ENCODE results near the gene ATP10D. TPM values are rescaled to one million over a fixed set of nuclear protein-coding genes. Genes with fewer than 3 reads are reported as not detected.

Gene ATP10D
- total RNA-seq, 2 donors from 2014 or later: 54.2 to 96.1 TPM

- DNase-seq (ENCODE audit: low spot score): no peak
- TF ChIP-seq CTCF (IDR thresholded peaks at IDR 0.05): no peak
- no peaks in the 10 kb centered on the region for H3K9me3 ChIP-seq
- no peaks in the 10 kb centered on the region for H3K27me3 ChIP-seq (replicated peaks; ENCODE audit: insufficient read depth)
- no peaks in the 10 kb centered on the region for H3K4me1 ChIP-seq (ENCODE audit: control insufficient read depth in 1 of 2, low read depth in 2 of 2)
- H3K27ac ChIP-seq: no peak overlapping the region
- no peaks in the 10 kb centered on the region for H3K36me3 ChIP-seq
- no peak for ATAC-seq (ENCODE audit: insufficient number of reproducible peaks, low FRiP score, low read depth)
- no peak overlapping the region for H3K4me3 ChIP-seq
Measured at GRCh38 chr4:47471064-47471463, 14.0 kb upstream of the ATP10D start.

GRCh38 chr4:47471591-47471990, 13.5 kb upstream of the ATP10D start:
- no peaks in the 10 kb centered on the region for H3K9me3 ChIP-seq
- H3K27me3 ChIP-seq (replicated peaks; ENCODE audit: insufficient read depth): no peaks in the 10 kb centered on the region
- DNase-seq (ENCODE audit: low spot score) (no peak), ATAC-seq (ENCODE audit: insufficient number of reproducible peaks, low FRiP score, low read depth) (no peak)
- no peaks in the 10 kb centered on the region for H3K4me1 ChIP-seq (ENCODE audit: control insufficient read depth in 1 of 2, low read depth in 2 of 2)
- TF ChIP-seq CTCF (IDR thresholded peaks at IDR 0.05): no peak
- H3K4me3 ChIP-seq: no peak overlapping the region
- no peak overlapping the region for H3K27ac ChIP-seq
- H3K36me3 ChIP-seq: no peaks in the 10 kb centered on the region

DNA sequence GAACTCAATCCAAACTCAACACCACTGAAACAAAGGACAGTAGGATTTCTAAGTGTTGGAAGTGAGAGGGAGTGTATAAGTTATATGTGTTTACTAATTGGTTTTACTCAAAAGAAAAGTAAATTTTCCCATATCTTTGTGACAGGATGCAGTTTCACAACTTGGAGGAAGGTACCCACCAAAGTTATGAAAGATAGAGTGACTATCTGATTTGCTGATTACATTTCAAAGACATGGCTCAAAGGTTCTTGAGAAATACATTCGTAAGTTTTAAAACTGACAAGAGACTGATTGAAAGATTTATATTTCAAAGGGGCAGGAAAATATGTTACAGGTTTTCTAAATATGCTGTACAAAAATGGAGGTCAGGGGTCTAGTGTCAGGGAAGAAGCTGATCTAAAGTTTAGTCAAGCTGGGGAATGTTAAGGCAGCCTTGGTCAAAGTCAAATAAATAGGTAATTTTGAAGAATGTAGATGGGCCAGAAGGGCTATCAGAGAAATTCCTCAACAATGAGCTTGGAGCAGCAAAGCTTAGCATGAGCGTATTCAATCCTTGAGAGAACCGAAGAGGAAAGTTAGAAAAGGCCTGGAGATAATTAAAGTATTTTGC, 11.8 kb upstream of the ATP10D start:
- ATAC-seq (ENCODE audit: insufficient number of reproducible peaks, low FRiP score, low read depth): no peak
- Histone ChIP-seq H3K4me3 (no peak overlapping the region), H3K36me3 (no peaks in the 10 kb centered on the region), H3K4me1 (ENCODE audit: control insufficient read depth in 1 of 2, low read depth in 2 of 2) (no peaks in the 10 kb centered on the region), H3K27ac (no peak overlapping the region), H3K9me3 (no peaks in the 10 kb centered on the region), H3K27me3 (replicated peaks; ENCODE audit: insufficient read depth) (no peaks in the 10 kb centered on the region)
- DNase-seq (ENCODE audit: low spot score): no peak
- no peak for TF ChIP-seq CTCF (IDR thresholded peaks at IDR 0.05)

DNA sequence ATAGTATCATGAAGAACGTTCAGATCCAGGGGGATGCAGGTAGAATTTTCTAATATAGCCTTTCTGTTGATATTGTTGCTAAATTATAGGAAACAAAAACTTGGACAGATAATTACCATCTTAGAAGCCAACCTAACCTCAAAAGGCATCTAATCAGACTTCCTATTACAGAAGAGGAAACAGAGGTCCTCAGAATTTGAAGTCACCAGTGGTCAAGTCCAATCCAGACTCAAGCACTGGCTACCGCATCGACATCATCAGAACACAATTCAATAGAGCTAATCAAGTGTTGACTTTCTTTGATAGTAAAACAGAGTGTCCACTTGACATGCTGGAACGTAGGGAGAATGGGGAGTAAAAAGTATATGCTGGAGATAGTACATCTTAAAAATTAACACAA, 10.3 kb upstream of the ATP10D start:
- Histone ChIP-seq H3K4me1 (ENCODE audit: control insufficient read depth in 1 of 2, low read depth in 2 of 2) (no peaks in the 10 kb centered on the region), H3K36me3 (no peaks in the 10 kb centered on the region), H3K27ac (no peak overlapping the region), H3K9me3 (no peaks in the 10 kb centered on the region), H3K27me3 (replicated peaks; ENCODE audit: insufficient read depth) (no peaks in the 10 kb centered on the region), H3K4me3 (no peak overlapping the region)
- TF ChIP-seq CTCF (IDR thresholded peaks at IDR 0.05): no peak
- no peak for DNase-seq (ENCODE audit: low spot score)
- no peak for ATAC-seq (ENCODE audit: insufficient number of reproducible peaks, low FRiP score, low read depth)

- Histone ChIP-seq H3K27ac (no peak overlapping the region), H3K27me3 (replicated peaks; ENCODE audit: insufficient read depth) (no peaks in the 10 kb centered on the region), H3K36me3 (no peaks in the 10 kb centered on the region), H3K4me3 (no peak overlapping the region), H3K4me1 (ENCODE audit: control insufficient read depth in 1 of 2, low read depth in 2 of 2) (no peaks in the 10 kb centered on the region), H3K9me3 (no peaks in the 10 kb centered on the region)
- DNase-seq (ENCODE audit: low spot score) (no peak), ATAC-seq (ENCODE audit: insufficient number of reproducible peaks, low FRiP score, low read depth) (no peak)
- no peak for TF ChIP-seq CTCF (IDR thresholded peaks at IDR 0.05)
Measured at GRCh38 chr4:47475411-47475810, 9.7 kb upstream of the ATP10D start.

Measured in thoracic aorta (tissue), 2 donors.